A549 (cell line): Measurements from ENCODE around the gene TFDP2. TPM values are rescaled to one million over a fixed set of nuclear protein-coding genes. Genes with fewer than 3 reads are reported as not detected.

Experiments
- ATAC-seq, 2 experiments: fragments of 200-7000 bp in 1 of 2; fragments of >200 bp in 1 of 2; cut with Nextera tagmentation in 1 of 2; cut with Tn5 transposase in 1 of 2; 3 replicates each; pipeline versions ENCODE4 v1.8.0 to v1.9.1; 2018 to 2020; ENCODE audit warnings: mild to moderate bottlenecking in 1 of 2, moderate library complexity in 1 of 2
- CTCF ChIA-PET: fragments of 300-600 bp; sonication (Branson Sonifier 250); formaldehyde crosslinking; extraction: SDS; loops from one replicate; lab custom pipeline; 2021; ENCODE audit warnings: antibody characterized with exemption, inconsistent platforms; lab: Yijun Ruan, JAX
- POLR2A ChIA-PET: fragments of 350-600 bp; formaldehyde crosslinking; extraction: SDS; loops from one replicate; lab custom pipeline; 2021; ENCODE audit warnings: antibody characterized with exemption, inconsistent platforms; lab: Yijun Ruan, JAX
- DNase-seq, 2 experiments: peaks; one replicate each; pipeline versions ENCODE4 v3.0.0 to v3.0.0-alpha.2; 2011 to 2016; ENCODE audit warnings: low read depth in 1 of 2, low spot score in 1 of 2
- FAIRE-seq: peaks from 2 replicates; lab custom pipeline; 2011; peaks lifted over from hg19 to GRCh38; lab: Jason Lieb, UNC
- H3K27ac ChIP-seq, 2 experiments: fragments of >200 bp; sonication (Bioruptor Twin); formaldehyde crosslinking; 3 replicates each; pipeline ENCODE4 v1.5.1; 2016 to 2017
- H3K4me1 ChIP-seq: fragments of >200 bp; sonication (Bioruptor Twin); formaldehyde crosslinking; 3 replicates; pipeline ENCODE4 v1.6.1; 2016
- H3K4me2 ChIP-seq: fragments of >200 bp; sonication (Bioruptor Twin); formaldehyde crosslinking; 3 replicates; pipeline ENCODE4 v1.6.1; 2016
- H3K4me3 ChIP-seq: fragments of >200 bp; sonication (Bioruptor Twin); formaldehyde crosslinking; 3 replicates; pipeline ENCODE4 v1.5.1; 2016
- H3K9me3 ChIP-seq: fragments of >200 bp; sonication (Bioruptor Twin); formaldehyde crosslinking; 3 replicates; pipeline ENCODE4 v1.6.1; 2016
- BHLHE40 ChIP-seq: IDR thresholded peaks from 2 replicates; pipeline ENCODE4 v1.6.1; 2012; ENCODE audit warnings: low read depth, low read length, inconsistent platforms
- CBX2 ChIP-seq: fragments of 200-600 bp; sonication (generic); IDR thresholded peaks from 2 replicates; pipeline ENCODE4 v1.6.1; 2016; ENCODE audit warnings: low read depth, mild to moderate bottlenecking, borderline replicate concordance
- CEBPB ChIP-seq, 2 experiments: fragments of >200 bp in 1 of 2; sonication (Bioruptor Twin) in 1 of 2; formaldehyde crosslinking in 1 of 2; IDR thresholded peaks; 2 replicates each; pipeline ENCODE4 v1.6.1; 2012 to 2016
- CHD2 ChIP-seq: fragments of 150-350 bp; IDR thresholded peaks from 2 replicates; pipeline ENCODE4 v1.6.1; 2014; ENCODE audit warnings: low read length; ENCODE audit not compliant: partially characterized antibody
- CTCF ChIP-seq: fragments of >200 bp; sonication (Bioruptor Twin); formaldehyde crosslinking; IDR thresholded peaks from 3 replicates; pipeline ENCODE4 v1.5.1; 2016
- EHF ChIP-seq: fragments of 250-450 bp; sonication (Bioruptor Pico); IDR thresholded peaks from 2 replicates; pipeline ENCODE4 v1.5.0; 2020; ENCODE audit warnings: mild to moderate bottlenecking
- EHMT2 ChIP-seq: fragments of 200-600 bp; sonication (generic); IDR thresholded peaks from 2 replicates; pipeline ENCODE4 v1.6.1; 2016; ENCODE audit warnings: antibody characterized with exemption, low read depth, mild to moderate bottlenecking, moderate library complexity
- FOSL2 ChIP-seq, 2 experiments: fragments of 450-650 bp in 1 of 2; fragments of >200 bp in 1 of 2; sonication (Bioruptor Twin) in 1 of 2; formaldehyde crosslinking; IDR thresholded peaks; 2 replicates each; pipeline versions ENCODE4 v1.5.0 to v1.6.1; 2016 to 2020; ENCODE audit warnings: mild to moderate bottlenecking in 1 of 2, moderate library complexity in 1 of 2
- FOXS1 ChIP-seq: fragments of 250-450 bp; sonication (Bioruptor Pico); IDR thresholded peaks from 2 replicates; pipeline ENCODE4 v1.5.0; 2020; ENCODE audit warnings: mild to moderate bottlenecking, moderate library complexity
- HDAC2 ChIP-seq: fragments of 200-600 bp; sonication (generic); IDR thresholded peaks from 2 replicates; pipeline ENCODE4 v1.6.1; 2016
- HOXA7 ChIP-seq: fragments of 250-450 bp; sonication (Bioruptor Pico); IDR thresholded peaks from 2 replicates; pipeline ENCODE4 v1.5.0; 2020; ENCODE audit warnings: mild to moderate bottlenecking, moderate library complexity
- HOXB5 ChIP-seq: fragments of 250-450 bp; sonication (Bioruptor Pico); IDR thresholded peaks from 2 replicates; pipeline ENCODE4 v1.5.0; 2020; ENCODE audit warnings: mild to moderate bottlenecking, moderate library complexity
- KDM1A ChIP-seq: fragments of 200-600 bp; sonication (generic); IDR thresholded peaks from 2 replicates; pipeline ENCODE4 v1.6.1; 2016; ENCODE audit warnings: low read depth, mild to moderate bottlenecking
- KDM5A ChIP-seq: fragments of 200-600 bp; sonication (generic); IDR thresholded peaks from 2 replicates; pipeline ENCODE4 v1.6.1; 2016; ENCODE audit warnings: antibody characterized with exemption, mild to moderate bottlenecking
- MAZ ChIP-seq: fragments of 150-350 bp; IDR thresholded peaks from 2 replicates; pipeline ENCODE4 v1.6.1; 2014; ENCODE audit warnings: antibody characterized with exemption, low read depth, low read length, borderline replicate concordance
- MYC ChIP-seq: IDR thresholded peaks from 2 replicates; pipeline ENCODE4 v1.6.1; 2012; ENCODE audit warnings: mild to moderate bottlenecking, inconsistent platforms, low read length, improper control_type of control experiment, borderline replicate concordance
- NPAS2 ChIP-seq: fragments of 250-450 bp; sonication (Bioruptor Pico); IDR thresholded peaks from 2 replicates; pipeline ENCODE4 v1.8.0; 2022; ENCODE audit warnings: mild to moderate bottlenecking, moderate library complexity, borderline replicate concordance
- PHF8 ChIP-seq: fragments of 200-600 bp; sonication (generic); IDR thresholded peaks from 2 replicates; pipeline ENCODE4 v1.6.1; 2016; ENCODE audit warnings: low read depth, mild to moderate bottlenecking, antibody characterized with exemption, moderate library complexity, borderline replicate concordance
- POLR2A ChIP-seq: IDR thresholded peaks from 2 replicates; pipeline ENCODE4 v1.6.1; 2012; ENCODE audit warnings: mild to moderate bottlenecking, low read length
- RAD21 ChIP-seq, 2 experiments: fragments of >200 bp in 1 of 2; sonication (Bioruptor Twin) in 1 of 2; formaldehyde crosslinking in 1 of 2; IDR thresholded peaks in 1 of 2; conservative IDR thresholded peaks in 1 of 2; 2 replicates in 1 of 2; 3 replicates in 1 of 2; pipeline ENCODE4 v1.6.1; 2012 to 2018; ENCODE audit warnings: inconsistent platforms in 1 of 2
- RFX5 ChIP-seq: fragments of 450-650 bp; IDR thresholded peaks from 2 replicates; pipeline ENCODE4 v1.7.1; 2014; ENCODE audit warnings: antibody characterized with exemption, mild to moderate bottlenecking, moderate library complexity
- RNF2 ChIP-seq: fragments of 200-600 bp; sonication (generic); IDR thresholded peaks from 2 replicates; pipeline ENCODE4 v1.6.1; 2016; ENCODE audit warnings: low read depth, mild to moderate bottlenecking, antibody characterized with exemption, moderate library complexity, borderline replicate concordance
- SMC3 ChIP-seq: fragments of >200 bp; sonication (Bioruptor Twin); formaldehyde crosslinking; IDR thresholded peaks from 3 replicates; pipeline ENCODE4 v1.6.1; 2018; ENCODE audit warnings: inconsistent platforms
- TP53 ChIP-seq: fragments of 250-450 bp; sonication (Bioruptor Pico); IDR thresholded peaks from 2 replicates; pipeline ENCODE4 v1.5.0; 2021; ENCODE audit warnings: mild to moderate bottlenecking, moderate library complexity
- ZNF302 ChIP-seq: fragments of 250-450 bp; sonication (Bioruptor Pico); IDR thresholded peaks from 2 replicates; pipeline ENCODE4 v1.9.0; 2021; ENCODE audit warnings: inconsistent platforms, mild to moderate bottlenecking, moderate library complexity
- ZSCAN20 ChIP-seq: fragments of 250-450 bp; sonication (Bioruptor Pico); IDR thresholded peaks from 2 replicates; pipeline ENCODE4 v1.8.0; 2022; ENCODE audit warnings: mild to moderate bottlenecking, moderate library complexity
- polyA plus RNA-seq, 4 experiments: library from polyadenylated mRNA; depleted of rRNA in 3 of 4; stranded (reverse); fragments of >200 nt; fragmentation: RNase III in 1 of 4; extraction: RNeasy Plus Mini Kit Qiagen cat#74134 plus additional on column Dnase treatment in 1 of 4; gene quantifications; 2 replicates in 3 of 4; 3 replicates in 1 of 4; pipeline ENCODE4 v1.2.3, GENCODE V29; 2011 to 2017
- TF ChIP-seq, protein P1 (sequence below): fragments of 150-350 bp; IDR thresholded peaks from 2 replicates; pipeline ENCODE4 v1.6.1; 2014; ENCODE audit warnings: low read depth, mild to moderate bottlenecking, low read length
- TF ChIP-seq, protein P2 (sequence below): IDR thresholded peaks from 2 replicates; pipeline ENCODE4 v1.6.1; 2012
- TF ChIP-seq, protein P3 (sequence below): fragments of >200 bp; sonication (Bioruptor Twin); formaldehyde crosslinking; IDR thresholded peaks from 2 replicates; pipeline ENCODE4 v1.6.1; 2016
- TF ChIP-seq, protein P4 (sequence below): IDR thresholded peaks from 2 replicates; pipeline ENCODE4 v1.6.1; 2012; ENCODE audit warnings: low read depth, borderline replicate concordance
- TF ChIP-seq, protein P5 (sequence below): fragments of 250-450 bp; sonication (Bioruptor Pico); IDR thresholded peaks from 2 replicates; pipeline ENCODE4 v1.5.0; 2020; ENCODE audit warnings: low read depth, mild to moderate bottlenecking, moderate library complexity
- TF ChIP-seq, protein P6 (sequence below): IDR thresholded peaks from 2 replicates; pipeline ENCODE4 v1.6.1; 2012

Gene TFDP2
- polyA plus RNA-seq, 2 of the 4 experiments (the other 2 are of a cell fraction): 9.6 to 61.5 TPM

DNA sequence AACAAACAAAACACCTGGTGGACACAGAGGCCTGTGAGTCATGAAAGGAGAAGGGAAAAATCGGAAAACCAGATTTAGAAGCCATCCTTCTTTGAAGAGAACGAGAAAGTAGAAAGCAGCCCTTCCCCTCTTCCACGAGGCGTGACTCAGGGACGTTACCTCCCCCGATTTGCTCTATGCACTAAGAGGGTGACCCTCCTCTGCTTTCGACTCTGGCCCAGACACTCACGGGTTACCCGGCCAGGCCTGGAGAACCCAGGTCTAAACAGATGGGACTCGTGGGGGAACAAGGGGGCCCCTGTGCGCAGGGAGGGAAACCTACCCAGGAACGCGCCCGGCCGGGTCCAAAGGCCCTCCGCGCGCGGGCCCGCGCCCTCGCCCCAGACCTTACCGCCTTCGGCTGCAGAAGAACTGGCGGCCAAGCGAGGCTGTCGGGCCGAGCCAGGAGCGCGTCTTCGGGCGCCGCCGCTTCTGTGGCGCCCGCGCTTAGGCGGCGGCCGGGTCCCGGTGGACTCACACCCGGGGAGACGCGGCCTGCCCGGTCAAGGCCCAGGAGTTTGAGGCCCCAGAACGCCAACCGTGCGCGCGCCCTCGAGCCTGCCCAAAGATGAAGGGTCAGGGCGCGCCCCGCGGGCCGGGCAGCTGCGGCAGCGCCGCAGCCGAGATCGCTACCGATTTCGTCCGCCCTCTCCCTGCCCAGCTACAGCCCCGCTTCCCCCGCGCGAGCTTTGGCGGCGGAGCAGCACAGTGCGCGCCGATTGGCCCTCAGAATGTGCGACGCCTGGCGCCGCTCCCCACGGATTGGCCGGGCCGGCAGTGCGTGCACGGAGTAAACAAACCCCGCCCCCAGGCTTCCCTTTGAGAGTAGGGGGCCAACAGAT is at the start of gene TFDP2 (continued):
- TF ChIP-seq CBX2: no peak
- TF ChIP-seq, protein P1, sequence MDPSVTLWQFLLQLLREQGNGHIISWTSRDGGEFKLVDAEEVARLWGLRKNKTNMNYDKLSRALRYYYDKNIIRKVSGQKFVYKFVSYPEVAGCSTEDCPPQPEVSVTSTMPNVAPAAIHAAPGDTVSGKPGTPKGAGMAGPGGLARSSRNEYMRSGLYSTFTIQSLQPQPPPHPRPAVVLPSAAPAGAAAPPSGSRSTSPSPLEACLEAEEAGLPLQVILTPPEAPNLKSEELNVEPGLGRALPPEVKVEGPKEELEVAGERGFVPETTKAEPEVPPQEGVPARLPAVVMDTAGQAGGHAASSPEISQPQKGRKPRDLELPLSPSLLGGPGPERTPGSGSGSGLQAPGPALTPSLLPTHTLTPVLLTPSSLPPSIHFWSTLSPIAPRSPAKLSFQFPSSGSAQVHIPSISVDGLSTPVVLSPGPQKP: no peak
- TF ChIP-seq POLR2A: no peak; the same call in 1 of the 2 replicates
- TF ChIP-seq ZNF302 (CRISPR knock-in tag): no peak
- no peak for TF ChIP-seq EHF (CRISPR knock-in tag)
- peak; percentile 71 for TF ChIP-seq RFX5
- TF ChIP-seq BHLHE40: no peak
- TF ChIP-seq HDAC2: no peak
- no peak for TF ChIP-seq MYC
- TF ChIP-seq, protein P2, sequence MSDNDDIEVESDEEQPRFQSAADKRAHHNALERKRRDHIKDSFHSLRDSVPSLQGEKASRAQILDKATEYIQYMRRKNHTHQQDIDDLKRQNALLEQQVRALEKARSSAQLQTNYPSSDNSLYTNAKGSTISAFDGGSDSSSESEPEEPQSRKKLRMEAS: peak; percentile 78
- TF ChIP-seq RAD21 (conservative IDR thresholded peaks at IDR 0.05 in 1 of 2, IDR thresholded peaks at IDR 0.05 in 1 of 2): no peak
- TF ChIP-seq CTCF: no peak
- TF ChIP-seq TP53 (CRISPR knock-in tag): no peak
- no peak for TF ChIP-seq CEBPB (IDR thresholded peaks at IDR 0.05)
- no peak for TF ChIP-seq FOSL2 (IDR thresholded peaks at IDR 0.05)
- TF ChIP-seq FOSL2 (CRISPR knock-in tag; IDR thresholded peaks at IDR 0.05): no peak
- TF ChIP-seq KDM5A: no peak
- TF ChIP-seq KDM1A: no peak

- no peak for TF ChIP-seq HOXB5
- no peak for TF ChIP-seq HDAC2
- TF ChIP-seq, protein P3, sequence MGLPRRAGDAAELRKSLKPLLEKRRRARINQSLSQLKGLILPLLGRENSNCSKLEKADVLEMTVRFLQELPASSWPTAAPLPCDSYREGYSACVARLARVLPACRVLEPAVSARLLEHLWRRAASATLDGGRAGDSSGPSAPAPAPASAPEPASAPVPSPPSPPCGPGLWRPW: no peak
- TF ChIP-seq NPAS2: no peak
- TF ChIP-seq RNF2: no peak
- TF ChIP-seq, protein P4, sequence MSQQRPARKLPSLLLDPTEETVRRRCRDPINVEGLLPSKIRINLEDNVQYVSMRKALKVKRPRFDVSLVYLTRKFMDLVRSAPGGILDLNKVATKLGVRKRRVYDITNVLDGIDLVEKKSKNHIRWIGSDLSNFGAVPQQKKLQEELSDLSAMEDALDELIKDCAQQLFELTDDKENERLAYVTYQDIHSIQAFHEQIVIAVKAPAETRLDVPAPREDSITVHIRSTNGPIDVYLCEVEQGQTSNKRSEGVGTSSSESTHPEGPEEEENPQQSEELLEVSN: no peak
- TF ChIP-seq MAZ: no peak
- TF ChIP-seq SMC3: no peak
- TF ChIP-seq, protein P5, sequence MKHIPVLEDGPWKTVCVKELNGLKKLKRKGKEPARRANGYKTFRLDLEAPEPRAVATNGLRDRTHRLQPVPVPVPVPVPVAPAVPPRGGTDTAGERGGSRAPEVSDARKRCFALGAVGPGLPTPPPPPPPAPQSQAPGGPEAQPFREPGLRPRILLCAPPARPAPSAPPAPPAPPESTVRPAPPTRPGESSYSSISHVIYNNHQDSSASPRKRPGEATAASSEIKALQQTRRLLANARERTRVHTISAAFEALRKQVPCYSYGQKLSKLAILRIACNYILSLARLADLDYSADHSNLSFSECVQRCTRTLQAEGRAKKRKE: no peak
- TF ChIP-seq RAD21 (conservative IDR thresholded peaks at IDR 0.05 in 1 of 2, IDR thresholded peaks at IDR 0.05 in 1 of 2): no peak
- TF ChIP-seq BHLHE40: no peak
- no peak for TF ChIP-seq CEBPB (IDR thresholded peaks at IDR 0.05)
- no peak for TF ChIP-seq FOXS1 (CRISPR knock-in tag)
- TF ChIP-seq EHMT2: no peak
- TF ChIP-seq CHD2: no peak
- TF ChIP-seq HOXA7 (CRISPR knock-in tag): no peak
- TF ChIP-seq PHF8: no peak
- no peak for TF ChIP-seq FOSL2 (IDR thresholded peaks at IDR 0.05)
- no peak for TF ChIP-seq FOSL2 (CRISPR knock-in tag; IDR thresholded peaks at IDR 0.05)
- TF ChIP-seq, protein P6, sequence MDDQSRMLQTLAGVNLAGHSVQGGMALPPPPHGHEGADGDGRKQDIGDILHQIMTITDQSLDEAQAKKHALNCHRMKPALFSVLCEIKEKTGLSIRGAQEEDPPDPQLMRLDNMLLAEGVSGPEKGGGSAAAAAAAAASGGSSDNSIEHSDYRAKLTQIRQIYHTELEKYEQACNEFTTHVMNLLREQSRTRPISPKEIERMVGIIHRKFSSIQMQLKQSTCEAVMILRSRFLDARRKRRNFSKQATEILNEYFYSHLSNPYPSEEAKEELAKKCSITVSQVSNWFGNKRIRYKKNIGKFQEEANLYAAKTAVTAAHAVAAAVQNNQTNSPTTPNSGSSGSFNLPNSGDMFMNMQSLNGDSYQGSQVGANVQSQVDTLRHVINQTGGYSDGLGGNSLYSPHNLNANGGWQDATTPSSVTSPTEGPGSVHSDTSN: no peak
- TF ChIP-seq ZSCAN20 (CRISPR knock-in tag): no peak
- DNase-seq (no peak), FAIRE-seq (no peak), ATAC-seq (no peak)
- Histone ChIP-seq H3K4me1 (no peaks in the 10 kb centered on the region), H3K4me3 (no peak overlapping the region), H3K27ac (no peak overlapping the region), H3K4me2 (no peak overlapping the region), H3K9me3 (no peaks in the 10 kb centered on the region)
- POLR2A ChIA-PET: no interaction called here
- CTCF ChIA-PET: interaction anchor here (1.3 kb wide), 1 partner anchor 8 kb away, joined by 3 read pairs; no protein-coding TSS in a partner anchor
Measured at GRCh38 chr3:142188846-142189245, 39.5 kb upstream of the TFDP2 start.
